Glomerular visceral epithelial cell (primary cell): Measurements from ENCODE around the gene HCN2.
"Not testable (repeated sequence)": the region's sequence is repeated elsewhere in the genome, so short reads cannot be mapped to it uniquely, and the experiment has no call there.

Experiments used
- DNase-seq: peaks from one replicate; pipeline ENCODE4 v3.0.0-alpha.2; 2016; ENCODE audit errors: extremely low spot score

HCN2 gene

GRCh38 chr19:603779-604178 lies 14.1 kb downstream of the HCN2 start:
- not testable (repeated sequence) for DNase-seq

- DNase-seq: no peak
These were observed 14.7 kb downstream of the HCN2 start for GRCh38 chr19:604355-604754.

GRCh38 chr19:605061-605971 lies 15.6 kb downstream of the HCN2 start:
- not testable (repeated sequence) for DNase-seq

- DNase-seq: no peak
These were observed 17.8 kb downstream of the HCN2 start for GRCh38 chr19:607301-608154.

GRCh38 chr19:608155-609003 lies 18.7 kb downstream of the HCN2 start:
- no peak for DNase-seq

GRCh38 chr19:609004-609346 lies 19.3 kb downstream of the HCN2 start:
- peak; percentile 64 for DNase-seq

GRCh38 chr19:610071-610800 lies 20.6 kb downstream of the HCN2 start:
- DNase-seq: no peak

- peak; percentile 92 for DNase-seq
These were observed 21.3 kb downstream of the HCN2 start for GRCh38 chr19:610801-611480.

- peak; percentile 97 for DNase-seq
These were observed 21.8 kb downstream of the HCN2 start for GRCh38 chr19:611481-611868.

- DNase-seq: no peak
These were observed 23.3 kb downstream of the HCN2 start for GRCh38 chr19:612941-613340.

- DNase-seq: no peak
These were observed 24.3 kb downstream of the HCN2 start for GRCh38 chr19:613732-614567.

- no peak for DNase-seq
These were observed 25.9 kb downstream of the HCN2 start for GRCh38 chr19:615619-616018.

- no peak for DNase-seq
These were observed 26.5 kb downstream of the HCN2 start for GRCh38 chr19:616062-616700.

- DNase-seq: no peak
These were observed 27.3 kb downstream of the HCN2 start for GRCh38 chr19:616747-617526.

- no peak for DNase-seq
These were observed 28.0 kb downstream of the HCN2 start for GRCh38 chr19:617551-618246.

GRCh38 chr19:618247-618619 lies 28.6 kb downstream of the HCN2 start:
- no peak for DNase-seq

- no peak for DNase-seq
These were observed 29.1 kb downstream of the HCN2 start for GRCh38 chr19:618674-619285.
